Activated T-cell treated with anti-CD3 and anti-CD28 coated beads, Interleukin-2, amount 50 U/mL, for 24 hours (primary cell): ENCODE measurements around the gene TBX21.

Source experiments
- DNase-seq: peaks from one replicate; pipeline ENCODE4 v3.0.0-alpha.2; 2020
- H3K27ac Mint-ChIP-seq: 2 replicates; pipeline ENCODE4 v1.8.0; 2020; ENCODE audit warnings: mild to moderate bottlenecking, mixed read lengths
- H3K27me3 Mint-ChIP-seq: 2 replicates; pipeline ENCODE4 v1.8.0; 2020; ENCODE audit warnings: mixed read lengths
- H3K36me3 Mint-ChIP-seq: 2 replicates; pipeline ENCODE4 v1.8.0; 2020; ENCODE audit warnings: low read depth, mixed read lengths
- H3K4me1 Mint-ChIP-seq: 2 replicates; pipeline ENCODE4 v1.8.0; 2020; ENCODE audit warnings: low read depth, mixed read lengths
- H3K4me3 Mint-ChIP-seq: 2 replicates; pipeline ENCODE4 v1.8.0; 2020; ENCODE audit warnings: mild to moderate bottlenecking, moderate library complexity, mixed read lengths
- H3K9me3 Mint-ChIP-seq: 2 replicates; pipeline ENCODE4 v1.8.0; 2020; ENCODE audit warnings: mixed read lengths

Gene TBX21

DNA sequence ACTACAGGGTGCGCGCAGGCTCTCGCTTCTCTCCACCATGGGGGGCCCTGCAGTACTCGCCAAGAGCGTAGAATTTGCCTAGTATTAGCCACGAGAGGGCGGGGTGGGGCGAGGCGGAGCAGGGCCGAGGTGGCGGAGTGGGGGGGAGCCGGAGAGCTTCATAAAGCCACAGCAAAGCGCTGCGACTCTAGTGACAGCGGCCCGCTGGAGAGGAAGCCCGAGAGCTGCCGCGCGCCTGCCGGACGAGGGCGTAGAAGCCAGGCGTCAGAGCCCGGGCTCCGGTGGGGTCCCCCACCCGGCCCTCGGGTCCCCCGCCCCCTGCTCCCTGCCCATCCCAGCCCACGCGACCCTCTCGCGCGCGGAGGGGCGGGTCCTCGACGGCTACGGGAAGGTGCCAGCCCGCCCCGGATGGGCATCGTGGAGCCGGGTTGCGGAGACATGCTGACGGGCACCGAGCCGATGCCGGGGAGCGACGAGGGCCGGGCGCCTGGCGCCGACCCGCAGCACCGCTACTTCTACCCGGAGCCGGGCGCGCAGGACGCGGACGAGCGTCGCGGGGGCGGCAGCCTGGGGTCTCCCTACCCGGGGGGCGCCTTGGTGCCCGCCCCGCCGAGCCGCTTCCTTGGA, at the start of gene TBX21:
TSS of gene TBX21 (plus strand) at position 190 of the 627 bp plus-strand sequence. CDS start at position 409, 219 bp downstream.
- peaks cover 40% of the 10 kb centered on the region for H3K36me3 Mint-ChIP-seq
- peak within 1 kb of the TSS; percentile 96 for H3K27ac Mint-ChIP-seq
- H3K9me3 Mint-ChIP-seq, result no peaks in the 10 kb centered on the region
- peak within 1 kb of the TSS; percentile 96 for H3K4me3 Mint-ChIP-seq
- DNase-seq, result peak; percentile 93
- H3K4me1 Mint-ChIP-seq, result peaks cover 72% of the 10 kb centered on the region
- no peaks in the 10 kb centered on the region for H3K27me3 Mint-ChIP-seq

DNA sequence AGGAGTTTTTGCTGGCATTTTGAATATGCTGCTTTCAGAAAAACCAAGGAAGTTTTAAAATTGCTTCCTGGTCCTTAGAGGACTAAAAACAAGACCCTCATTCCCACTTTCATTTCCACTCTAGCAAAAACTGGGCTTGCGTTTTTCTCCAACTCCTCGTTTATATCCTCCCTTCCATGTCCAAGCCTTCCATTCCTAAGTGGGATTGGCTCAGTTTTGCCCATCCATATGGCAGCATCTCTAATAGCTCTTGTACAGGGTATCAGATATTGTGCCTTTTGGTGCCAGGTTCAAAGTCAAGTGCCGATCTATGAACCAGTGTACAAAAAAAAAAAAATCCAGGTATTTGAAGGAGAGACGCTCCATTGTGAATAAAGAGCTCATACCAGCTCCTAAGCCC, 49.0 kb upstream of the TBX21 start:
- H3K36me3 Mint-ChIP-seq, result peaks cover 84% of the 10 kb centered on the region

GRCh38 chr17:47684535-47685193, 48.4 kb upstream of the TBX21 start:
- Mint-ChIP-seq H3K36me3 (peaks cover 77% of the 10 kb centered on the region), H3K9me3 (no peaks in the 10 kb centered on the region), H3K27me3 (no peaks in the 10 kb centered on the region), H3K4me1 (peaks cover 29% of the 10 kb centered on the region), H3K27ac (peak overlapping the region; percentile 26), H3K4me3 (no peak overlapping the region)
- no peak for DNase-seq

More for the DNA sequence above, 49.0 kb upstream of the TBX21 start:
- Mint-ChIP-seq H3K4me1 (peaks cover 29% of the 10 kb centered on the region), H3K4me3 (no peak overlapping the region), H3K27me3 (no peaks in the 10 kb centered on the region), H3K9me3 (no peaks in the 10 kb centered on the region), H3K27ac (peak overlapping the region; percentile 35)
- DNase-seq, result no peak

- H3K9me3 Mint-ChIP-seq, result no peaks in the 10 kb centered on the region
- H3K4me1 Mint-ChIP-seq, result peaks cover 34% of the 10 kb centered on the region
- peaks cover 67% of the 10 kb centered on the region for H3K36me3 Mint-ChIP-seq
- H3K4me3 Mint-ChIP-seq, result no peak overlapping the region
- DNase-seq, result no peak
- H3K27ac Mint-ChIP-seq, result peak overlapping the region; percentile 62
- no peaks in the 10 kb centered on the region for H3K27me3 Mint-ChIP-seq
Observed at GRCh38 chr17:47685556-47686275, 47.3 kb upstream of the TBX21 start.

- peaks cover 61% of the 10 kb centered on the region for H3K36me3 Mint-ChIP-seq
Observed at GRCh38 chr17:47686276-47686635, 46.8 kb upstream of the TBX21 start.

GRCh38 chr17:47686664-47687327, 46.2 kb upstream of the TBX21 start:
- peak overlapping the region; percentile 70 for H3K27ac Mint-ChIP-seq

More at GRCh38 chr17:47686276-47686635, 46.8 kb upstream of the TBX21 start:
- DNase-seq, result no peak
- H3K4me3 Mint-ChIP-seq, result no peak overlapping the region
- peak overlapping the region; percentile 70 for H3K27ac Mint-ChIP-seq
- no peaks in the 10 kb centered on the region for H3K9me3 Mint-ChIP-seq
- no peaks in the 10 kb centered on the region for H3K27me3 Mint-ChIP-seq
- peaks cover 32% of the 10 kb centered on the region for H3K4me1 Mint-ChIP-seq

GRCh38 chr17:47687328-47687690, 45.7 kb upstream of the TBX21 start:
- Mint-ChIP-seq H3K4me3 (no peak overlapping the region), H3K9me3 (no peaks in the 10 kb centered on the region), H3K36me3 (peaks cover 51% of the 10 kb centered on the region), H3K27ac (peak overlapping the region; percentile 12), H3K4me1 (peaks cover 34% of the 10 kb centered on the region), H3K27me3 (no peaks in the 10 kb centered on the region)
- DNase-seq, result no peak

More at GRCh38 chr17:47686664-47687327, 46.2 kb upstream of the TBX21 start:
- no peak for DNase-seq
- Mint-ChIP-seq H3K27me3 (no peaks in the 10 kb centered on the region), H3K4me1 (peaks cover 33% of the 10 kb centered on the region), H3K4me3 (no peak overlapping the region), H3K9me3 (no peaks in the 10 kb centered on the region), H3K36me3 (peaks cover 56% of the 10 kb centered on the region)

- Mint-ChIP-seq H3K27me3 (no peaks in the 10 kb centered on the region), H3K4me1 (peaks cover 35% of the 10 kb centered on the region), H3K27ac (peak overlapping the region; percentile 12), H3K36me3 (peaks cover 46% of the 10 kb centered on the region), H3K4me3 (no peak overlapping the region), H3K9me3 (no peaks in the 10 kb centered on the region)
- DNase-seq, result no peak
Observed at GRCh38 chr17:47687748-47688147, 45.3 kb upstream of the TBX21 start.

DNA sequence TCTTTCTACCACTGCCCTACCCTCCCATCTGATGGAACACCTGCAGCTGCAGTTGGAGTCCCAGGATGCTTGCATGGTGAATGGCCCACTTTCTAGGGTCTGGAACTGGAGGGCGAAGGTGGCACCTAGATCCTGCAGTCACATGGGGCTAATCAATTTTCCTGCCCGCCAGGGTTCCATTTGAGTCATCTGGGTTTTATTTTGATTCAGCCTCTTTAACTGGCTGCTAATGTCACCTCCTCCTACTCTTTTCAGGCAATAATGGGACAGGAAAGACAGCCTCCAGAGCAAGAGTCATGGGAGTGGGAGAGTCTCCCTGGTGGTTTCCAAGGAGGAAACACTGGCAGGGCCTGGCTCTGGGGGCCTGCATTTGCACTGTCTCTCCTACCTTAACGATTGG, 42.9 kb upstream of the TBX21 start:
- H3K27me3 Mint-ChIP-seq, result no peaks in the 10 kb centered on the region
- no peak for DNase-seq
- H3K4me3 Mint-ChIP-seq, result no peak overlapping the region
- H3K27ac Mint-ChIP-seq, result peak overlapping the region; percentile 48
- H3K9me3 Mint-ChIP-seq, result no peaks in the 10 kb centered on the region
- H3K36me3 Mint-ChIP-seq, result peaks cover 28% of the 10 kb centered on the region
- peaks cover 41% of the 10 kb centered on the region for H3K4me1 Mint-ChIP-seq

GRCh38 chr17:47692137-47692894, 40.7 kb upstream of the TBX21 start:
- Mint-ChIP-seq H3K9me3 (no peaks in the 10 kb centered on the region), H3K4me1 (peaks cover 51% of the 10 kb centered on the region), H3K27me3 (no peaks in the 10 kb centered on the region), H3K36me3 (peaks cover 21% of the 10 kb centered on the region), H3K27ac (peak overlapping the region; percentile 89), H3K4me3 (peak overlapping the region; percentile 82)
- no peak for DNase-seq

DNA sequence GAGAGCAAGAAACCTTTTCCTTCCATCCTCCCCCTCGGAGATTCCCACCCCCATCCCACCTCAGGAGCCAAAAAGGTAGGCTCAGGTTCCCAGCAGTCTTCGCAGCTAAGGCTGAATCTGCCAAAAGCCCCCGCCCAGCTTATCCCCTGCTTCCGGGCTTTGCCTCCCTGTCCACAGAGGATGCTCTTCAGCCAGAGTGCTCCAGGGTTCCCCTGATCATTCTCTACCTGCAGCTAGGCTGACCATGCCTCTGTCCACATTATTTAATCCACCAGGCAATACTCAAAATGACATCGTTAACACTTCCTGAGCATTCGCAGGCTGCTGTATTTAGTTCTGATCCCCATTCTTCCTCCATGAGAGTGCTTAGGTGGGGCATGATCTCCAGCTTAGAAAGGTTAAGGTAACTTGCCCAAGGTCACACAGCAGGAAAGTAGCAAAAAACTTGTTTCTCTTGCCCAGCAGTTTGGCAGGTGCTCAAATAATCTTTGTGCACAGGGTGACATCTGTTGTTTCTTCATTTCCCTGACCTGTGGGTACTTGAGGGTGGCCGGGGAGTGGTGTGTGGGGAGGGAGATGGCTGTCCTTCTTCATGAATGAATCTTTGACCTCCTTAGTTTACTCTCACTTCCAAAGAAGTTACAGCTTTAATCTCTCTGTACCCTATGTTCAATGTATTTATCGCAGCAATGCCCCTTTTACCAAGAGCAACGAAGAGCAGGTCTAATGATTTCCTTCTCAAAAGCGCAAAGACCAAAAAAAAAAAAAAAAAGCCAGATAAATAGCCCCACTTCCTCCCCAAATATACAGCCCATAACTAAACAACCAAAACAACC, 39.9 kb upstream of the TBX21 start:
- Mint-ChIP-seq H3K4me1 (peaks cover 56% of the 10 kb centered on the region), H3K27ac (peak overlapping the region; percentile 89)

DNA sequence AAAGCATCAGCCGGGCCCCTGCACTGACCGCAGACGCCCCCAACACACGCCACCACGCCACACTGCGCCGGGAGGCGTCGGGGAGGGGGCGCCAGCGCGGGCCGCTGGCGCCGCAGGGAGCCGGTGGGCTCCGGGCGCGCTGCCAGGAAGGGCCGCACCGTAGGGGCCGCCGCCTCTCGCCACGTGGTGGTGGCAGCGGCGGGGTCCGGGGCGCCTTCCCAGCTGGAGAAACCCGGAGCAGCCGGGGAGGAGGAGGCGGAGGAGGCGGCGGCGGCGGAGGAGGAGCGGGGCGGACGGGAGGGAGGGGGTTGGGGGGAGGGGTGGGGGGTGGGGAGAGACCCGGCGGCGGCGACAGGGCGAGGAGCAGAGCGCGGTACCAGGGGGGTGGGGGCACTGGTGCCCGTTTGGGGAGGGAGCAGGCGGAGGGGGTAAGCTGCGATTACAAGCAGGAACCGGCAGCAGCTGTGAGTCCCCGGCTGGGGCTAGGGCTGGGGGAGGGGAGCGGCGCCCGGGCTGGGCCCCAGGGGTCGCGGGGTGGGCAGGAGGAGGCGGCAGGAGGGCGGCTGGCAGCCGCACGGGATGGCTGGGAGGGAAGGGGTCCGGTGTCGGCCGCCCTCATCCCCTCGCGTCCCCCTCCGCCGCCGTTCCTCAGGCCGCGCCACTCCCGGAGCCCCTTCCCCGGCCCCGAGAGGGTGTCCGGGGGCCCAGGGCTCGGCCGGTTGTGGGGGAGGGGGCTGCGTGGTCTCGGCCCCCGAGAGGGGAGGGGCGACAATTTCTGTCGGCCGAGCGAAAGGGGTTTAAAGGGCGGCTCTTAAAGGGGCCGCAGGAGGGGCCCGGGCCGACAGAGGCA, 39.1 kb upstream of the TBX21 start, which contains the start of gene TBKBP1:
TSS of gene TBKBP1 (plus strand) at position 431 of the 850 bp plus-strand sequence. CDS start 1,952 bp downstream, outside the sequence.
- H3K27me3 Mint-ChIP-seq, result no peaks in the 10 kb centered on the region
- H3K36me3 Mint-ChIP-seq, result peaks cover 32% of the 10 kb centered on the region
- peak within 1 kb of the TSS; percentile 82 for H3K4me3 Mint-ChIP-seq
- peak within 1 kb of the TSS; percentile 92 for H3K27ac Mint-ChIP-seq
- H3K4me1 Mint-ChIP-seq, result peaks cover 64% of the 10 kb centered on the region
- H3K9me3 Mint-ChIP-seq, result no peaks in the 10 kb centered on the region
- DNase-seq, result peak; percentile 80

More for the DNA sequence above, 39.9 kb upstream of the TBX21 start:
- DNase-seq, result no peak
- peak overlapping the region; percentile 82 for H3K4me3 Mint-ChIP-seq
- H3K36me3 Mint-ChIP-seq, result peaks cover 25% of the 10 kb centered on the region
- H3K27me3 Mint-ChIP-seq, result no peaks in the 10 kb centered on the region
- no peaks in the 10 kb centered on the region for H3K9me3 Mint-ChIP-seq
